DOHH2 (cell line): ENCODE measurements around the gene DPEP3.

ENCODE experiments used
- H3F3A ChIP-seq: fragments of 200-600 bp; sonication (generic), shearing (Covaris generic); 2 replicates; pipeline ENCODE4 v1.6.0; 2016; ENCODE audit warnings: antibody characterized with exemption, mild to moderate bottlenecking; ENCODE audit not compliant: control insufficient read depth, insufficient read depth
- H3K27ac ChIP-seq: fragments of 200-600 bp; sonication (generic); 2 replicates; pipeline ENCODE4 v1.5.1; 2014; ENCODE audit warnings: low read depth, mild to moderate bottlenecking, low read length, moderate library complexity
- H3K27me3 ChIP-seq: fragments of 200-600 bp; sonication (generic); 2 replicates; pipeline ENCODE4 v1.6.1; 2014; ENCODE audit warnings: mild to moderate bottlenecking, low read length, mixed read lengths; ENCODE audit not compliant: control insufficient read depth
- H3K36me3 ChIP-seq: fragments of 200-600 bp; sonication (generic); 2 replicates; pipeline ENCODE4 v1.6.1; 2014; ENCODE audit warnings: mild to moderate bottlenecking, low read length, moderate library complexity, mixed read lengths; ENCODE audit not compliant: control insufficient read depth
- H3K4me1 ChIP-seq: fragments of 200-600 bp; sonication (generic); 2 replicates; pipeline ENCODE4 v1.6.1; 2014; ENCODE audit warnings: mild to moderate bottlenecking, low read length, mixed read lengths; ENCODE audit not compliant: control insufficient read depth
- H3K4me2 ChIP-seq: fragments of 200-600 bp; sonication (generic); 2 replicates; pipeline ENCODE4 v1.6.0; 2014; ENCODE audit warnings: mild to moderate bottlenecking, low read length, moderate library complexity
- H3K4me3 ChIP-seq: fragments of 200-600 bp; sonication (generic); 2 replicates; pipeline ENCODE4 v1.5.1; 2014; ENCODE audit warnings: mild to moderate bottlenecking, low read length, mixed read lengths
- H3K79me2 ChIP-seq: fragments of 200-600 bp; sonication (generic); 2 replicates; pipeline ENCODE4 v1.6.1; 2014; ENCODE audit warnings: mild to moderate bottlenecking, low read length, mixed read lengths; ENCODE audit not compliant: control insufficient read depth
- H3K9me2 ChIP-seq: fragments of 200-600 bp; sonication (generic); replicated peaks from 2 replicates; pipeline ENCODE4 v1.6.1; 2014; ENCODE audit warnings: mild to moderate bottlenecking, low read length, mixed read lengths; ENCODE audit not compliant: control insufficient read depth
- H3K9me3 ChIP-seq: fragments of 200-600 bp; sonication (generic); 2 replicates; pipeline ENCODE4 v1.6.1; 2014; ENCODE audit warnings: antibody characterized with exemption, low read length, mixed read lengths; ENCODE audit not compliant: control insufficient read depth, insufficient read depth
- H4K20me1 ChIP-seq: fragments of 200-600 bp; sonication (generic); 2 replicates; pipeline ENCODE4 v1.6.0; 2014; ENCODE audit warnings: low read depth, mild to moderate bottlenecking, antibody characterized with exemption, low read length, moderate library complexity; ENCODE audit not compliant: control insufficient read depth, insufficient read depth
- EZH2phosphoT487 ChIP-seq: fragments of 200-600 bp; sonication (generic); IDR thresholded peaks from 2 replicates; pipeline ENCODE4 v1.6.1; 2017; ENCODE audit warnings: borderline replicate concordance, mild to moderate bottlenecking, antibody characterized with exemption, low read length, moderate library complexity, mixed read lengths
- TF ChIP-seq, protein P1 (sequence below): fragments of 200-600 bp; sonication (generic); IDR thresholded peaks from one replicate; pipeline ENCODE4 v1.5.1; 2014; ENCODE audit warnings: antibody characterized with exemption, mild to moderate bottlenecking, low read depth, low read length; ENCODE audit not compliant: poor library complexity, severe bottlenecking

The DPEP3 gene

DNA sequence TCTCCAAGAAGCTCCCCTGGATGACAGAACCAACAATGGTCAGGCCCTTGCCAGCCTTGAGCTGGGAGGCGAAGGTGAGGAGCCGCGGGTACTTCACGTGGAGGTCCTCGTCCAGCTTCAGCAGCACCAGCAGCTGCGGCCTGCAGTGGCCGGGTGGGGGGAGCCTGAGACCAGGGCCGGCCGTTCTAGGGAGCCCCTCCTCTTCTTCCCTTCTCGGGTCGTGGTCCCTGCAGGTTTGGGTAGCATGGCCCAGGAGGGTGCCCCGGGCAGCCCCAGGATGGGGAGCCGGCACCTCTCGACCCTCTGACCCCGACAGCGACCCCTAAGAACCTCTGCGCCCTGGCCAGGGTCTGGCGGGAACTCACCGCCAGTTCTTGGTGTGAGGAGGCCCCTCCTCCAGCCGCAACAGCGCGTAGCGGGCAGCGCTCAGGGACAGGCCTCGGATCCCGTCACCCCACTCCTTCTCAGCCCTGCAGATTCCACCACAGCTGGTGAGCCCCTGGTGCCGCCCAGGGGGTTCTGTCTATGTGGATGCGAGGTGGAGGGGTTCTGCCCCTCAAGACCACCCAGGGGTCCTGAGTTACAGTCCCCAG, 33.2 kb downstream of the DPEP3 start:
- Histone ChIP-seq H3K27ac (no peak overlapping the region), H3K36me3 (peaks cover 6% of the 10 kb centered on the region), H4K20me1 (no peaks in the 10 kb centered on the region), H3K9me3 (no peaks in the 10 kb centered on the region), H3K4me1 (no peaks in the 10 kb centered on the region), H3K79me2 (no peaks in the 10 kb centered on the region), H3K9me2 (no peaks in the 10 kb centered on the region), H3K4me3 (no peak overlapping the region), H3K27me3 (no peaks in the 10 kb centered on the region), H3F3A (no peaks in the 10 kb centered on the region), H3K4me2 (no peak overlapping the region)
- no peak for TF ChIP-seq EZH2phosphoT487
- TF ChIP-seq, protein P1, sequence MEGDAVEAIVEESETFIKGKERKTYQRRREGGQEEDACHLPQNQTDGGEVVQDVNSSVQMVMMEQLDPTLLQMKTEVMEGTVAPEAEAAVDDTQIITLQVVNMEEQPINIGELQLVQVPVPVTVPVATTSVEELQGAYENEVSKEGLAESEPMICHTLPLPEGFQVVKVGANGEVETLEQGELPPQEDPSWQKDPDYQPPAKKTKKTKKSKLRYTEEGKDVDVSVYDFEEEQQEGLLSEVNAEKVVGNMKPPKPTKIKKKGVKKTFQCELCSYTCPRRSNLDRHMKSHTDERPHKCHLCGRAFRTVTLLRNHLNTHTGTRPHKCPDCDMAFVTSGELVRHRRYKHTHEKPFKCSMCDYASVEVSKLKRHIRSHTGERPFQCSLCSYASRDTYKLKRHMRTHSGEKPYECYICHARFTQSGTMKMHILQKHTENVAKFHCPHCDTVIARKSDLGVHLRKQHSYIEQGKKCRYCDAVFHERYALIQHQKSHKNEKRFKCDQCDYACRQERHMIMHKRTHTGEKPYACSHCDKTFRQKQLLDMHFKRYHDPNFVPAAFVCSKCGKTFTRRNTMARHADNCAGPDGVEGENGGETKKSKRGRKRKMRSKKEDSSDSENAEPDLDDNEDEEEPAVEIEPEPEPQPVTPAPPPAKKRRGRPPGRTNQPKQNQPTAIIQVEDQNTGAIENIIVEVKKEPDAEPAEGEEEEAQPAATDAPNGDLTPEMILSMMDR: no peak

DNA sequence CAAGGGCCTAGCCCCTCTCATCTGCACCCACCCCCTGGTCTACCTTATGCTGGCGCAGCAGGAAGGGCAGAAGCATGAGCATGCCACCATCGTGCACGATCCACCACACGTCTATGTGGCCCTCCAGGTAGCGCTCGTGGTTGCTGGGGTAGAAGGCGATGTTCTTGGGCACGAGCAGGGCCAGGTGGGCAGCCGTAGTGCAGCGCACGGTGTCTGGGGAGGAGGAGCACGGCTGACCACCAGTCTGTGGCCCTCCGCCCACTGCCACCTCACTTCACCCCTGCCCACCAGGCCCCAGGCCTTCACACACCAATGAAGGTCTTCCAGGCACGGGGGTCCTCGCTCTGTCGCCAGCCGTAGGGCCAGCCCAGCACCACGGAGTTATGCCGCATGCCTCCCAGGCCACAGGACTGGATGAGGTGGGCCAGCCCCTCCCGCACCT, 34.1 kb downstream of the DPEP3 start:
- Histone ChIP-seq H3K9me3 (no peaks in the 10 kb centered on the region), H3K9me2 (no peaks in the 10 kb centered on the region), H3K4me3 (no peak overlapping the region), H3K27ac (no peak overlapping the region), H3K4me1 (0 out of 2 replicates have a peak, but pooled peaks cover 3% of the 10 kb centered on the region), H4K20me1 (no peaks in the 10 kb centered on the region), H3K4me2 (no peak overlapping the region), H3K27me3 (no peaks in the 10 kb centered on the region), H3F3A (no peaks in the 10 kb centered on the region), H3K79me2 (no peaks in the 10 kb centered on the region), H3K36me3 (peaks cover 6% of the 10 kb centered on the region)
- TF ChIP-seq, protein P1: no peak
- TF ChIP-seq EZH2phosphoT487: no peak

DNA sequence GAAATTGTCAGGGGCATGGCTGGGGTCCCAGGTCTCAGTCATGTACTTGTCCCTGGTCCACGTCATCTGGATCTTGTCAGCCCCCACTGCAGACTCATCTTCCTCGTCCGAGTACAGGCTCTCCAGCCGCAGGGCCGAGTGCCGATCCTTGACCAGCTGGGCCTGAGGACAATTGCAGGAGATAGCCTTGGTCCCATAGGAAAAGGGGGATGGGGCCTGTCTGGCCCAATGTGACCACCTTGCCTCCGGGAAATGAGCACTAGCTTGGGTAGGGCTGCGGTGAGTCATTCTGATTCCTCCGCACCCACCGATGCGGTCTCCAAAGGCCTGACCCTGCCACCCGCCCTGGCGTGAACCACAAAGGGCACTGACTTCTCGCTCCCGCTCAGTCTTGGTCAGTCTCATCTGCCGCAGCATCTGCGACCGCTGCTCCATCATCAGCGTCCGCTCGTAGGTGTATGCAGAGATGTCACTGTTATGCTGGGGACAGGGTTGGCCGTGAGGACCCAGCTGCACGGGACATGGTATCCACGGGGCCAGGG, 34.8 kb downstream of the DPEP3 start:
- no peaks in the 10 kb centered on the region for H4K20me1 ChIP-seq
- no peak overlapping the region for H3K4me2 ChIP-seq
- H3K4me3 ChIP-seq: no peak overlapping the region
- TF ChIP-seq, protein P1: no peak
- TF ChIP-seq EZH2phosphoT487: no peak
- no peaks in the 10 kb centered on the region for H3K9me2 ChIP-seq
- peaks cover 6% of the 10 kb centered on the region for H3K36me3 ChIP-seq
- H3K9me3 ChIP-seq: no peaks in the 10 kb centered on the region
- no peak overlapping the region for H3K27ac ChIP-seq
- no peaks in the 10 kb centered on the region for H3K79me2 ChIP-seq
- H3F3A ChIP-seq: no peaks in the 10 kb centered on the region
- no peaks in the 10 kb centered on the region for H3K27me3 ChIP-seq
- H3K4me1 ChIP-seq: 0 out of 2 replicates have a peak, but pooled peaks cover 3% of the 10 kb centered on the region
